Kidney epithelial cell (primary cell): ENCODE data around the gene PACSIN1. TPM values are rescaled to one million over a fixed set of nuclear protein-coding genes. Genes with fewer than 3 reads are reported as not detected.

Experiments used
- DNase-seq: peaks from one replicate; pipeline ENCODE4 v3.0.0-alpha.2; 2010; ENCODE audit warnings: low read depth
- H3K27me3 ChIP-seq: 2 replicates; pipeline ENCODE4 v1.6.0; 2011; ENCODE audit warnings: low read length; ENCODE audit not compliant: control insufficient read depth, insufficient read depth
- H3K36me3 ChIP-seq: 2 replicates; pipeline ENCODE4 v1.5.1; 2011; ENCODE audit warnings: low read length; ENCODE audit not compliant: control insufficient read depth, insufficient read depth
- H3K4me3 ChIP-seq: 2 replicates; pipeline ENCODE4 v1.5.1; 2011; ENCODE audit warnings: low read depth, mild to moderate bottlenecking, control low read depth, low read length
- CTCF ChIP-seq: IDR thresholded peaks from 2 replicates; pipeline ENCODE4 v1.5.1; 2011; ENCODE audit warnings: mild to moderate bottlenecking, moderate library complexity, low read length, control low read depth, inconsistent platforms; ENCODE audit not compliant: insufficient read depth, poor library complexity, severe bottlenecking
- total RNA-seq: library from RNA; depleted of rRNA; stranded (reverse); fragments of >200 nt; gene quantifications from 2 replicates; pipeline ENCODE4 v1.2.3, GENCODE V29; 2015

Gene PACSIN1
- total RNA-seq, 1 donor from 2014 or later = 0.04 TPM

- TF ChIP-seq CTCF = peak; percentile 59
- Histone ChIP-seq H3K27me3 (peaks cover 5% of the 10 kb centered on the region), H3K36me3 (no peaks in the 10 kb centered on the region), H3K4me3 (peak overlapping the region; percentile 14)
- DNase-seq = peak; percentile 45
Measured at GRCh38 chr6:34526992-34527728, 61.3 kb downstream of the PACSIN1 start.

GRCh38 chr6:34527751-34528670, 62.1 kb downstream of the PACSIN1 start:
- no peak overlapping the region for H3K4me3 ChIP-seq
- no peak for TF ChIP-seq CTCF

GRCh38 chr6:34528996-34529664, 63.3 kb downstream of the PACSIN1 start:
- TF ChIP-seq CTCF = no peak
- Histone ChIP-seq H3K4me3 (no peak overlapping the region), H3K27me3 (peaks cover 5% of the 10 kb centered on the region), H3K36me3 (no peaks in the 10 kb centered on the region)
- DNase-seq = no peak

More at GRCh38 chr6:34527751-34528670, 62.1 kb downstream of the PACSIN1 start:
- Histone ChIP-seq H3K36me3 (no peaks in the 10 kb centered on the region), H3K27me3 (peaks cover 5% of the 10 kb centered on the region)
- no peak for DNase-seq

GRCh38 chr6:34529665-34530327, 63.9 kb downstream of the PACSIN1 start:
- Histone ChIP-seq H3K36me3 (no peaks in the 10 kb centered on the region), H3K4me3 (no peak overlapping the region), H3K27me3 (peaks cover 5% of the 10 kb centered on the region)
- DNase-seq = no peak
- no peak for TF ChIP-seq CTCF

GRCh38 chr6:34530753-34531365, 65.0 kb downstream of the PACSIN1 start:
- TF ChIP-seq CTCF = no peak
- no peak for DNase-seq
- Histone ChIP-seq H3K36me3 (no peaks in the 10 kb centered on the region), H3K4me3 (no peak overlapping the region), H3K27me3 (peaks cover 5% of the 10 kb centered on the region)
